GM18951 (cell line): ENCODE data around the gene EVI5L.

Experiments used
- POLR2A ChIP-seq: IDR thresholded peaks from 4 replicates; pipeline ENCODE4 v1.6.1; 2011; ENCODE audit warnings: mild to moderate bottlenecking; ENCODE audit not compliant: insufficient read length, insufficient read depth; ENCODE audit errors: extremely low read depth
- in situ Hi-C: fragments of 300-500 bp; cut with MboI; formaldehyde crosslinking; loops from one replicate; pipeline ENCODE4 v1.12.0; 2022; ENCODE audit warnings: low sequenced_read_pairs, mixed read lengths, inconsistent platforms; ENCODE audit not compliant: unreplicated experiment

The EVI5L gene

DNA sequence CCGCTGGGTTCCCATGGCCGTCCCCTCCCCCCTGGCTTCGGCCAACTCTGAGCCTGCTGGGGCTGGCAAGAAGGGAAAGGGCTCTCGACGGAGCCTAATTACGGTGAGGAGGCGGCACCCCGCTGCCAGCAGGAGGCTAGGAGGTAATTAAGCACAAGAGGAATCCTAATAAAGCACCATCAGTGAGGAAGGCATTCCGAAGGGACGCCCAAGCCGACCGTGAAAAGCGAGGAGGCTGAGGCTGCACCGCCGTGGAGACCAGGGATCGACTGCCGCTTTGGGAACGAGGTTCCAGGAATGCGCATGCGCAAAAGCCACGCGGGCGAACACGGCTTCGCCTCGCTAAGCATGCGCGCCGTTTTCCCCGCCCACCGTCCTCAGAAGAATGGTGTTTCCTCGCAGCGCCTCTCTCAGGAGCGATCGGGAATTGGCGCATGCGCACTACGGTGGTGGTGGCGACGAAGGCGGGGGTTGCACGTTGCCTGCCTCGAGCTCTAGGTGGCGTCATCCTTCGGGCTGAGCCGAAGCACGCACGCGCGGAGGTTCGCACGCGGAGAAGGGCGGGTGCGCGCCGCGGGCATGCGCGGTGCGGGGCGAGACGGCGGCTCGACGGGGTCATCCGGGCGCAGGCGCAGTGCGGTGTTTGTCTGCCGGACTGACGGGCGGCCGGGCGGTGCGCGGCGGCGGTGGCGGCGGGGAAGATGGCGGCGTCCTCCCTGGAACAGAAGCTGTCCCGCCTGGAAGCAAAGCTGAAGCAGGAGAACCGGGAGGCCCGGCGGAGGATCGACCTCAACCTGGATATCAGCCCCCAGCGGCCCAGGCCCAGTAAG lies 73.4 kb downstream of the EVI5L start, which contains the start of gene MAP2K7:
Gene MAP2K7, plus strand, starts transcription at position 634 of the 830 bp plus-strand sequence. Its CDS starts 68 bp downstream, at position 702.
- peak; percentile 93 for TF ChIP-seq POLR2A
- in situ Hi-C loops = no loop called here

DNA sequence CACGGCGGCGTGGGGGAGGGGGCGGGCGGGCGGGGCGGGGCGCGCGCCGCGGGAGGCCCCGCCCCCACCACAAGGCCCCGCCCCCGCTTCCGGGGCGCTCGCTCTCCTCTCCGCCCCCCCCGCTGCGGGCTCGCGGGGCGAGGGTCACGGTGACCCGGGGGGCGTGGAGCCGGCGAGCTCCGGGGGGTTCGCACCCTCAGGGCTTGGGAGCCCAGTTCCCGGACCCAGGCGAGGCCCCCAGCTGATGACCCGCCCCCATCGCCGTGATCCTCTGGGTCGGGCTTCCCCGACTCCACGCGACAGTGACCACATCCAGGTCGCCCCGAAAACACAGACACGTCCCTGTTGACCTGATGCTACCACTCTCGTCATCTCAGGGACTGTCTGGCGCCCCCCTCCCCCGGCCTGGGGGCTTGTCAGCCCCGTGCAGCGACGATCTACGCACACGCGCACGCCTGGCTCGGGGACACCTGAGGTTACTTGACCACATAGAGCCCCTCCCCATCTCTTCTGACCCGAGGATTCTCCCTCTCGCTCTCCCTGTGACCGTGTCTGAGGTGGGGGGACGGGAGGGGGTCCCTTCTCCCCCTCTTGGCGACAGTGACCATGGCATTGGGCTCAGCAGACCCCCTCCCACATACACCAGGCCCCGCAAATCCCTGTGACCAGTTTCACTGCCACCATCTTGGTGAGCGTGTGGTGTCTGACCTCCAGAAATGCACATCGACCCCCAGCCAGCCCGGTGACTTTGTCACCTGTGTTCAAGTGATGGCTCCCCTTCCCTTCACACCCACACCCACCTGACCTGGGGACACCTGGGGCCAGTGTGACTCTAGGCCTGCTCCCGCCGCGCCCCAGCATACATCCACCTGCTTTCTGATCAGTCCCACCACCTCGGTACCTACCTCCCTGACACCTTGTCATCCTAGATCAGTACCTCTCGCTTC lies 74.3 kb downstream of the EVI5L start:
- TF ChIP-seq POLR2A = no peak
- in situ Hi-C loops = no loop called here

DNA sequence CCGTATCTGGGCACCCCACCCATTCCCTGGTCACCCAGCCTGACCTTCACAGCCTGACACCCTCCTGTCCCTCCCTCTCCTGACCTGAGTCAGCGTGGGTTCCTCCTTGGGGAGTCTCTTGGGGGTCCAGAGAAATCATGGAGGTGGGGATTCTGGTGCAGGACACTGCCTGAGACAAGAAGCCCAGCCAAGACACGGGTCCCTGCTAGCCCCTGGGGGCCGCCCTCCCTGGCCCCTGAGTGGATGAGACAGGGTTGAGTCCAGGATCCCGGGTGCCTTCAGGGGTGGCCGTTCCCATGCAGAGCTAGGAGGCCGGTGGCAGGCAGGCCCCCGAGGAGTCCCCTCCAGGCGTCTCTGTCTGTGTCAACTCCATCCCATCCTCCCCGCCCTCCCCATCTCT lies 75.2 kb downstream of the EVI5L start:
- in situ Hi-C loops = no loop called here
- TF ChIP-seq POLR2A = no peak

DNA sequence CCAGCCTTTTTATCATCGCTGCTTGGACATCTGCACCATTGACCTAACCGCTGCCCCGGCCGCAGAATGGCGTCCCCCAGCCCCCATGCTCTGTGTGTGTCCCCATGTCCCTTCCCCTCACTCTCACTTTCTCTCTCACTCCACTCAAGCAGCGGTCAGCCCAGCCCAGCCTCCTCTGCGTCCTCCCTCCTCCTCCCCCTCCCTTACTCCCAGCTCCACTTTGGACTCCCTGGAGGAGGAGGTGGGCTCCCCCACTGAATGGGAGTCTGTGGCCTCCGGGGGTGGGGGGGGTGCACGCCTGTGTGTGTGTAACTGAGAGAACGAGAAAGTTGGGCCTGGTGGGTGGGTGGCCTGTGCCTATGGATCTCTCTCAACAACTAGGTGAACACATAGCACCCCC lies 75.8 kb downstream of the EVI5L start:
- TF ChIP-seq POLR2A = no peak
- in situ Hi-C loops = no loop called here

DNA sequence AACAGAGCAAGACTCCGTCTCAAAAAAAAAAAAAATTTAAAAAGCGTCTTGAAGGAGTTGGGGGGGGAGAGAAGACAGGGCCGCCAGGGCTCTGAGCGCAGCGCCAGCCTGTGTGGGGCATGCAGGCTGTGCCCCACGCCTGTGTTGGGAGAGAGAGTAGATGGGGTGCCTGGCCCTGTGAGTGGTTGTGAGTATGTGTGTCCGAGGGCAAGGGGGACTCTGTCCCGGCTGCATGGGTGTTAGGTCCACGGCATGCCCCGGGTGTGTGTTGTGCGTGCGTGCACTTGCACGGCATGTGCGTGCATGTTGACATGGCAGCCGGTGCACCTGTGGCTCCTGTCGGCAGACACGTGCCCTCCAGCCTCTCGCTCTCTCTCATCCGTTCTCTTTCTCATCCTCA lies 77.1 kb downstream of the EVI5L start:
- no peak for TF ChIP-seq POLR2A
- in situ Hi-C loops = no loop called here

DNA sequence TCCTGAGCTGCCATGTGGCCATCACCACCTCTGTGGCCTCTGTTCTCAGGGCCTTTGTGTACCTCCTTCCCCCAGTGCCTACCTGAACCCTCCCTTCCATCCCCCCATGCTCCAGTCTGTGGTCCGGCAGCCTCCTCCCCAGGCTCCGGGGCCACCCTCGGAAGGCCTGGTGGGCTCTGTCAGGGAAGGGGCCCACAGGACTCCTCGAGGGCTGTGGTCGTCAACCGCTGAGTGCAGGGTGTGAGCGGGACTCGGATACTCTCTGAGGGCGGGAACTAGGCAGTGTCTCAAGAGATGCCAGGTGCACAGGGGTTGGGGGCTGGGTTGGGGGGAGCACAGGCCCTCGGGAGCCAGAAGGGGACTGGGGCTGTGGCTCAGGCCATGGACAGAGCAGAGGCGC lies 77.5 kb downstream of the EVI5L start:
- no peak for TF ChIP-seq POLR2A
- in situ Hi-C loops = no loop called here

DNA sequence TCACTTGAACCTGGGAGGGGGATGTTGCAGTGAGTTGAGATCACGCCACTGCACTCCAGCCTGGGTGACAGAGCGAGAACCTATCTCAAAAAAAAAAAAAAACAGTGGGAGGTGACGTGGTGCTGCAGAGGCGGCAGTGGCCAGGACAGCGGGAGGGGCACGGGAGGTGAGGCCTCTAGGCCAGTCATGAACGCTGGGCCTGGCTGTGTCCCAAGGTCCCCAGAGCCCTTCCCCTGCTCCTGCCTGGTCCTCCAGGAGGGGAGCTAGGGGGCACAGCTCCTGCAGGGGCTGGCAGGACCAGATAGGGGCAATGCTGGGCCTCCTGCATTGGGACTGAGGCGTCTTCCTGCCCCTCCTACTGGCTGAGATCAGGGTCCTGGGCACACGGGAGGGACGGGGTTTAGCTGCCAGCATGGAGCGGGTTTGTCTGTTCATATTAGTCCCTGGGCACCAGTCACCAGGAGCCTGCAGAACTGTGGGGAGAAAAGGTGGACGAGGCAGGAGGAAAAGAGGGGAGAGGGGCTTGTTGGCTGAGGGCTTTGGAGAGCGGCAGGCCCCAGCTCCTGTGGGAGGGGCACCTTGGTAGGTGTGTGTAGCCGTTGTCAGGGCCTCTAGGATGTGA lies 78.2 kb downstream of the EVI5L start:
- no peak for TF ChIP-seq POLR2A
- in situ Hi-C loops = no loop called here

DNA sequence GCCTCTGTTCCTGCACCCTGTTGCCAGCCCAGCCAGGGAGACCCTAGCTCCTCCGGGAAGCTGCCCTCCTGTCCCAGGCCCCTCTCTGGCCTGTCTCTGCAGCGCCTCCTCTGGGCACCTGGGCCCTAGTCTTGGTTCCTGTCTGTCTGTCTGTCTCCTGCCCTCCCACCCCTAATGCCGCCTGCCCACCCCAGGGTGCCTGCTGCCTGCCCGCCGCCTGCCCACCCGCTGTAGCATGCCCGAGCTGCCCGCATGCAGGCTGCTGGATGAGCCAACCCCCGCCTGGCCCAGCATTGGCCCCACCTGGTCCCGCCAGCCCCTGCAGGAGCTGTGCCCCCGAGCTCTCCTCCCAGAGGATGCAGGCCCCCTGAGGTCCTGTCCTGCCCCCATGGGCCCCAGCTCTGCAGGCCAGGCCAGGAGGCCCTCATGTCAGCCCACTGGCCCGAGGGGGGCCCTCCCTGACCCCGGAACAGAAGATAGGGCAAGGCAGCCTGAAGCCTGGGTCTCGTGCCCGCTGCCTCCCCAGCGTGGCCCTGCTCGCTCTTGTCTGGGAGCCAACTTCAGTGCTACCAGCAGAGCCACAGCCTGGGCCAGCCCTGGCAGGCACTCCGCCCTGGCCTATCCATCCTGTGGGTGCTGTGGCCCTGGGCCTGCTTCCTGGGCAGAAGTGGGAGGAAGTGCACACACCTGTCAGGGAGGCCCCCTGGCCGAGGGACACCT lies 78.9 kb downstream of the EVI5L start:
- in situ Hi-C loops = no loop called here
- no peak for TF ChIP-seq POLR2A

DNA sequence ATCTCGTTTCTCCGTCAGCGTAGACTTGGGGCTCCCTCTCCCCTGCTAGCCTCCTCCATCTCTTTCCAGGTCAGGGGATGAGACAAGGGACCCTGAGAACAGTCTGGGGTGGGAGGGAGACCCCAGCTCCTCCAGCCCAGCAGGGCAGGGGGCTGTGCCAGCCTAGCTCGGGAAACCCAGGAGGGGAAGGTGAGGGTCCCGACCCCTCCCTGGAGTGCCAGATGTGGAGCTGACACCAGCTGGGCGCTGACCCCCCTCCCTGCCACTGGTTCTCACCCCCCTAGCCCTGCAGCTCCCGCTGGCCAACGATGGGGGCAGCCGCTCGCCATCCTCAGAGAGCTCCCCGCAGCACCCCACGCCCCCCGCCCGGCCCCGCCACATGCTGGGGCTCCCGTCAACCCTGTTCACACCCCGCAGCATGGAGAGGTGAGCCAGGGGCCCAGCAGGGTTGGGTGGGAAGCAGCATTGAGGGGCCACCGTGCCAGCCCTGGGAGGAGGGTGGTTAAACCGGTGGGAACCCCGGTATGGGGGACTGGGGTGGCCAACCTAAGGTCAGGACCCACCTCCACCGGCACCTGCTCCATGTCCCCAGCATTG lies 79.6 kb downstream of the EVI5L start:
- no peak for TF ChIP-seq POLR2A
- in situ Hi-C loops = no loop called here

DNA sequence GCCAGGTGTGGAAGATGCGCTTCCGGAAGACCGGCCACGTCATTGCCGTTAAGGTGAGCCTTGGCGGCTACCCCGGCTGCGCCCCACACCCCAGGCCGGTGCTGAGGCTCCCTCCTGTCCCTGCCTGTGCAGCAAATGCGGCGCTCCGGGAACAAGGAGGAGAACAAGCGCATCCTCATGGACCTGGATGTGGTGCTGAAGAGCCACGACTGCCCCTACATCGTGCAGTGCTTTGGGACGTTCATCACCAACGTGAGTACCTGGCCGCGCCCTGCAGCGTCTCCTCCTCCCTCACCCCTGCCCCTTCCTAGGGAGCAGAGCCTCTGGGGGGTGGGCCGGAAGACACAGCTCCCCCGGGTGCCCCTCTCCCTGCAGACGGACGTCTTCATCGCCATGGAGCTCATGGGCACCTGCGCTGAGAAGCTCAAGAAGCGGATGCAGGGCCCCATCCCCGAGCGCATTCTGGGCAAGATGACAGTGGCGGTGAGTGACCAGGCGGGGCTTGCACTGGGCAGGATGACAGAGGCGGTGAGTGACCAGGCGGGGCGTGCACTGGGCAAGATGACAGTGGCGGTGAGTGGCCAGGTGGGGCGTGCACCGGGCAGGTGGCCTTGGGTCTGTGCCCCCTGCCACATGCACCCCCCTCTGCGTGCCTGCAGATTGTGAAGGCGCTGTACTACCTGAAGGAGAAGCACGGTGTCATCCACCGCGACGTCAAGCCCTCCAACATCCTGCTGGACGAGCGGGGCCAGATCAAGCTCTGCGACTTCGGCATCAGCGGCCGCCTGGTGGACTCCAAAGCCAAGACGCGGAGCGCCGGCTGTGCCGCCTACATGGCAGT lies 80.5 kb downstream of the EVI5L start:
- TF ChIP-seq POLR2A = no peak
- in situ Hi-C loops = no loop called here

DNA sequence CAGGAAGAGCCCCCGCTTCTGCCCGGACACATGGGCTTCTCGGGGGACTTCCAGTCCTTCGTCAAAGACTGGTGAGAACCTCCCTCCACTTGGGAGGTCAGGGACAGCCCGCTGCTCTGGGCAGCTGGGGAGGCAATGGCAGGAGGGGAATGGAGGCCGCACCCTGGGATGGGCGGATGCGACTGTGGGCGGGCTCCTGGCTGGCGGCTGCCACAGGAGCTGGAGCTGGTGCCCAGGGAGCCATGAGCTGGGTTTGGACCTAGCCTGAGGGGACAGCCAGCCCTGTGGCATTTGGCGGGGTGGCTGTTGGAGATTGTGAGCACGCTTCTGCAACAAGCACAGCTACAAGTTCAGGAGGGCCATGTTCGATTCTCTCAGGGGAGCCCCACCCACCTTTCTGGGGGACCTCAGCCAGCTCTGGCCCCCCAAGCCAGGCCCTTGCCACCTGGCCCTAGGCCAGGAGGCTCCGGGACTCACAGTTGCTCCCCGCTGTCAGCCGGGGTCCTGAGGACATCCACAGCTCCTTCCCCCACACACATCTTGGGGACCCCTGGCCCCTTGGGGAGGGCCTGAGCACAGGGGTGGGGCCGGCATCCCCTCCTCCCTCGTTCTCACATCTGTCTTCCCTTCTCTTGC lies 81.6 kb downstream of the EVI5L start:
- in situ Hi-C loops = no loop called here
- no peak for TF ChIP-seq POLR2A
